Body of pancreas (tissue), 4 donors: Measurements from ENCODE around the gene SKOR1. TPM values are rescaled to one million over a fixed set of nuclear protein-coding genes. Genes with fewer than 3 reads are reported as not detected.

Source experiments
- ATAC-seq: fragments of 150-250 bp; one replicate; pipeline ENCODE4 v1.9.1; 2016
- DNase-seq, 4 donors: peaks; one replicate each; pipeline ENCODE4 v3.0.0-alpha.2; 2019
- H3K27ac ChIP-seq, 4 donors: fragments of 200-600 bp; sonication (generic); 1 replicate in 3 of 4; 2 replicates in 1 of 4; pipeline versions ENCODE4 v1.5.1 to v1.6.1; 2016 to 2019; ENCODE audit warnings: mild to moderate bottlenecking in 1 of 4, mixed read lengths in 1 of 4, moderate library complexity in 1 of 4
- H3K27me3 ChIP-seq, 2 donors: fragments of 200-600 bp; sonication (generic); one replicate each; pipeline ENCODE4 v1.6.0; 2016; ENCODE audit warnings: mild to moderate bottlenecking in 1 of 2
- H3K36me3 ChIP-seq, 2 donors: fragments of 200-600 bp; sonication (generic); replicated peaks in 1 of 2; 2 replicates each; pipeline ENCODE4 v1.5.1; 2016; ENCODE audit warnings: low read depth in 2 of 2; ENCODE audit not compliant: insufficient read depth in 1 of 2
- H3K4me1 ChIP-seq: fragments of 200-600 bp; sonication (generic); one replicate; pipeline ENCODE4 v1.6.0; 2016
- H3K4me3 ChIP-seq, 2 donors: fragments of 200-600 bp; sonication (generic); 1 replicate in 1 of 2; 2 replicates in 1 of 2; pipeline ENCODE4 v1.5.1; 2016 to 2019
- H3K9me3 ChIP-seq, 3 donors: fragments of 200-600 bp; sonication (generic); 1 replicate in 2 of 3; 2 replicates in 1 of 3; pipeline ENCODE4 v1.5.1; 2016
- POLR2A ChIP-seq, 3 donors: fragments of 450-650 bp; IDR thresholded peaks; one replicate each; pipeline ENCODE4 v1.6.1; 2016; ENCODE audit warnings: antibody characterized with exemption in 3 of 3, mild to moderate bottlenecking in 2 of 3
- WGBS, 2 donors: methylation state at CpG; one replicate each; pipeline ENCODE4 v1.1.5; 2017; 5-methylcytosine and 5-hydroxymethylcytosine counted together
- intact Hi-C: fragments of 100-400 bp; cut with DNase I; formaldehyde crosslinking; loops from one replicate; pipeline ENCODE4 v1.15.1; 2023
- total RNA-seq, 2 donors: library from RNA; depleted of rRNA; stranded (reverse); fragments of >200 nt; gene quantifications; one replicate each; pipeline ENCODE4 v1.1.0, GENCODE V29; 2016
- TF ChIP-seq, protein P1 (sequence below), 7 experiments: fragments of 450-650 bp in 4 of 7; fragments of 200-600 bp in 3 of 7; sonication (generic) in 3 of 7; IDR thresholded peaks; one replicate each; pipeline ENCODE4 v1.5.1; 2016 to 2019; ENCODE audit warnings: antibody characterized with exemption in 7 of 7

The SKOR1 gene
- total RNA-seq, 2 donors from 2014 or later: under 0.01 to 0.78 TPM

DNA sequence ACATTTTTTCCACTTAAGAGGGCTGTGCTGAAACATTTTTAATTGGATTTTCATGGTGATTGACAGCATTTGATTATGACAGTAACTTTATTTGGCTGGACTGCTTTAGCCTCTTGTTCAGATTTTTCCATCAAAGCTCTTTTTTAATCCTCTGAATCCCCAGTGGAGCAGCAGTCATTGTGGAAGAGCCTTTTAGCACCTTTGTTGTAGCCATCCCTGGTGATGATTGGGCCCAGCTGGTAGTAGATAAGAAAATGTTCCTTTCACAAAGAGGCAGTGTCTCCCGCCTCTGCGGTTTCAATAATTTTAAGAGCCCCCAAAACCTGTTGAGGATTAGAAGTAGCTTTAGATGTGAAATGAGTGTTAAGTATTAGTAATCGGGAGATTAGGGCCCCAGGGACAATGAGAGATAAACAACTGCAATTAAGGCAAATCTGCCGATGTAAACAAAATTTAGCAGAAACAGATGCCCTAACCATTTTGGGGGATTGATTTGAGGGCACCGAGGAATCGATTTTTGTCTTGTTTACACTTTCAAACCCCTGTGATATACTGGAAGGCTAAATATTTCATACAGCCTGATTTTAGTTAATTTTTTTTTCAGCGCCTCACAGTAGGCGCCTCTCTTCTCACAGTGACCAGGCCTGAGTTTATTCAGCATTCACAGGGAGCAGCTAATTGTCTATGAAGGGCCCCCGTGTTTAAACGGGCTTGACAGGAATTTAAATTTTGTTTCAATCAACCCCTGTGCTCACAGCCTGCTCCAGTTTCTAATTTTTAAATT lies 43.2 kb upstream of the SKOR1 start:
- no peaks in the 10 kb centered on the region for H3K9me3 ChIP-seq
- intact Hi-C loops: no loop called here
- ATAC-seq: no peak

DNA sequence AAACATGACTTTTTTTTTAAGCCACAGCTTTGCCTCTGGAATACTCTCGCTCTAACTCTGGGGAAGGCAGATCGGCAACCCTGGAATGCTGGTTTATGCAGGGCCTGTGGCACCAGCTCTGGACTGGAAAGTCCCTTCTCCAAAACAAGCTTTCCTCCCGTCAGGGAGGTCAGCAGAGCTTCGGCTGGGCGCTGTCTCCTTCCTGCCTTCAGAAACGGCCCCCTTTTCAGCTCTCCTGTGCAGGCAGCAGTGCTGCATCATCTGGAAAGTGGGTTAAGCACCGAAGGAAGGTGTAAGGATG lies 42.7 kb upstream of the SKOR1 start:
- TF ChIP-seq POLR2A (IDR thresholded peaks at IDR 0.05): no peak
- TF ChIP-seq, protein P1, sequence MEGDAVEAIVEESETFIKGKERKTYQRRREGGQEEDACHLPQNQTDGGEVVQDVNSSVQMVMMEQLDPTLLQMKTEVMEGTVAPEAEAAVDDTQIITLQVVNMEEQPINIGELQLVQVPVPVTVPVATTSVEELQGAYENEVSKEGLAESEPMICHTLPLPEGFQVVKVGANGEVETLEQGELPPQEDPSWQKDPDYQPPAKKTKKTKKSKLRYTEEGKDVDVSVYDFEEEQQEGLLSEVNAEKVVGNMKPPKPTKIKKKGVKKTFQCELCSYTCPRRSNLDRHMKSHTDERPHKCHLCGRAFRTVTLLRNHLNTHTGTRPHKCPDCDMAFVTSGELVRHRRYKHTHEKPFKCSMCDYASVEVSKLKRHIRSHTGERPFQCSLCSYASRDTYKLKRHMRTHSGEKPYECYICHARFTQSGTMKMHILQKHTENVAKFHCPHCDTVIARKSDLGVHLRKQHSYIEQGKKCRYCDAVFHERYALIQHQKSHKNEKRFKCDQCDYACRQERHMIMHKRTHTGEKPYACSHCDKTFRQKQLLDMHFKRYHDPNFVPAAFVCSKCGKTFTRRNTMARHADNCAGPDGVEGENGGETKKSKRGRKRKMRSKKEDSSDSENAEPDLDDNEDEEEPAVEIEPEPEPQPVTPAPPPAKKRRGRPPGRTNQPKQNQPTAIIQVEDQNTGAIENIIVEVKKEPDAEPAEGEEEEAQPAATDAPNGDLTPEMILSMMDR (IDR thresholded peaks at IDR 0.05): no peak
- WGBS, 2 donors: 68 to 74% methylated on average over 6 to 7 of the region's 7 CpGs
- Histone ChIP-seq H3K27me3 (no peaks in the 10 kb centered on the region), H3K9me3 (no peaks in the 10 kb centered on the region), H3K4me1 (peaks cover 13% of the 10 kb centered on the region), H3K36me3 (no peaks in the 10 kb centered on the region), H3K4me3 (no peak overlapping the region), H3K27ac (peak overlapping the region in 1 of 4 donors; percentile 10)
- DNase-seq (no peak), ATAC-seq (peak; percentile 60)
- intact Hi-C loops: no loop called here

More for the DNA sequence above, 43.2 kb upstream of the SKOR1 start:
- DNase-seq: no peak
- Histone ChIP-seq H3K27ac (peak overlapping the region in 1 of 4 donors; percentile 10), H3K36me3 (no peaks in the 10 kb centered on the region), H3K27me3 (no peaks in the 10 kb centered on the region), H3K4me3 (no peak overlapping the region), H3K4me1 (peaks cover 13% of the 10 kb centered on the region)
- 73 to 82% methylated on average over 10 of the region's 10 CpGs for WGBS, 2 donors
- TF ChIP-seq, protein P1 (IDR thresholded peaks at IDR 0.05): no peak
- TF ChIP-seq POLR2A (IDR thresholded peaks at IDR 0.05): no peak

DNA sequence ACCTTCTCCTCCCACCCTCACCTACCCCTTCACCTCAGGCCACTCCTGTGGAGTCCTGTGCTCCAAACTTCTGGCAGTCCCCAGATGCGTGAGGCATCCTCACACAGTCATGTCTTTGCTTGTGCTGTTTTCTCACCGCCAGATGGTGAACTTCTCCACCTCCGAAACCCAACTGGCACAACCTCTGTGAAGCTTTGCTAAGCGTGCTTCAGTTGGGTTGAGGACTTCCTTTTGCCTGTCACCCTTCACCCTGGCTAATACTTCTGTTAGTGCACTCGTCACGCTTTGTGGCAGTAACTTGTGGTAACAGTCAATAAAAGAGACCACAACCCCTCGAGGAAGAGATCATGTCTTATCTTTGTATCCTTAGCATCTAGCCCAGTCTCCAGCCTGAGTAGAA lies 42.0 kb upstream of the SKOR1 start:
- 79 to 94% methylated on average over 7 of the region's 7 CpGs for WGBS, 2 donors
- no peak overlapping the region for H3K27ac ChIP-seq
- TF ChIP-seq POLR2A (IDR thresholded peaks at IDR 0.05): no peak
- TF ChIP-seq, protein P1 (IDR thresholded peaks at IDR 0.05): no peak
- no peak overlapping the region for H3K4me3 ChIP-seq
- no peaks in the 10 kb centered on the region for H3K27me3 ChIP-seq
- H3K36me3 ChIP-seq: no peaks in the 10 kb centered on the region
- no peaks in the 10 kb centered on the region for H3K9me3 ChIP-seq
- peaks cover 13% of the 10 kb centered on the region for H3K4me1 ChIP-seq
- intact Hi-C loops: no loop called here
- no peak for DNase-seq
- ATAC-seq: no peak

DNA sequence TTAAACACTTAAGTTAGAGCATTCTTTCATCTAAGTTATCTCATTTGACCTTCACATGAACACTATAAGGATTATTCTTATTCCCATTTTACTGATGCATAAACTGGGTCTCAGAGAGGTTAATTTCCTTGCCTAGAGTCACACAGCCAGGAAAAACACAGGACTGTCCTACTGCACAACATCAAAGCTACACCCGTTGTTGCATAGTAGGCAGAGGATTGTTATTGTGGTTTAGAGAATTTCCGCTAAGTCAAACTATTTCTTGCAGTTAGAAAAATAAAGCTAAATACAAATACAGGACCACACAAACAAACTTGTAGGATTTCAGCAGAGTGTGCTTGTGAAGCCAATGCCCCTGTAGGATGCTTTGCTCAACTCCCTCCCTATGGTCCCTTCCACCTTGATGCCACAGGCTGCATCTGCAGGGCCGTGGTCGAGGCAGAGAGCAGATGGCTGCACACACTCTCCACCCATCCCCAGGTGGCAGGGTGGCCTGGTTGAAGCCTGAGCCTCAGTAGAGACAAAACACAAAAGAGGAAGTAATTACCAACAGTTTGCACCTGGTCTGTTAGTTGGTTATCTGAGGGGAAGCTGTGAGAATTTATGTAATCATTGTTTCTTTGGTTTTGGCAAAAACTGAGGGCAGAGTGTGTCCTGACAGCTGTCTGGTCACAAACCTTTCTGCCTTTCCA lies 41.1 kb upstream of the SKOR1 start:
- TF ChIP-seq, protein P1 (IDR thresholded peaks at IDR 0.05): no peak
- TF ChIP-seq POLR2A (IDR thresholded peaks at IDR 0.05): no peak
- DNase-seq: no peak

More for the DNA sequence above, 41.1 kb upstream of the SKOR1 start:
- H3K36me3 ChIP-seq: no peaks in the 10 kb centered on the region
- whole genome bisulfite sequencing, 2 donors: 69 to 84% methylated on average over 4 of the region's 4 CpGs
- no peak overlapping the region for H3K27ac ChIP-seq
- no peak overlapping the region for H3K4me3 ChIP-seq
- no peak for ATAC-seq
- peaks cover 13% of the 10 kb centered on the region for H3K4me1 ChIP-seq
- intact Hi-C loops: no loop called here
- no peaks in the 10 kb centered on the region for H3K9me3 ChIP-seq
- H3K27me3 ChIP-seq: no peaks in the 10 kb centered on the region
